Activated CD4-positive, CD25-positive, alpha-beta regulatory T cell treated with anti-CD3 and anti-CD28 coated beads, Interleukin-2, amount 50 U/mL, for 72 hours (primary cell): ENCODE data around the gene MRPL50.
A peak's percentile ranks its signal among the peaks of the same experiment; 100 is the strongest.

ENCODE experiments used
- DNase-seq: peaks from one replicate; pipeline ENCODE4 v3.0.0; 2021

MRPL50 gene

DNA sequence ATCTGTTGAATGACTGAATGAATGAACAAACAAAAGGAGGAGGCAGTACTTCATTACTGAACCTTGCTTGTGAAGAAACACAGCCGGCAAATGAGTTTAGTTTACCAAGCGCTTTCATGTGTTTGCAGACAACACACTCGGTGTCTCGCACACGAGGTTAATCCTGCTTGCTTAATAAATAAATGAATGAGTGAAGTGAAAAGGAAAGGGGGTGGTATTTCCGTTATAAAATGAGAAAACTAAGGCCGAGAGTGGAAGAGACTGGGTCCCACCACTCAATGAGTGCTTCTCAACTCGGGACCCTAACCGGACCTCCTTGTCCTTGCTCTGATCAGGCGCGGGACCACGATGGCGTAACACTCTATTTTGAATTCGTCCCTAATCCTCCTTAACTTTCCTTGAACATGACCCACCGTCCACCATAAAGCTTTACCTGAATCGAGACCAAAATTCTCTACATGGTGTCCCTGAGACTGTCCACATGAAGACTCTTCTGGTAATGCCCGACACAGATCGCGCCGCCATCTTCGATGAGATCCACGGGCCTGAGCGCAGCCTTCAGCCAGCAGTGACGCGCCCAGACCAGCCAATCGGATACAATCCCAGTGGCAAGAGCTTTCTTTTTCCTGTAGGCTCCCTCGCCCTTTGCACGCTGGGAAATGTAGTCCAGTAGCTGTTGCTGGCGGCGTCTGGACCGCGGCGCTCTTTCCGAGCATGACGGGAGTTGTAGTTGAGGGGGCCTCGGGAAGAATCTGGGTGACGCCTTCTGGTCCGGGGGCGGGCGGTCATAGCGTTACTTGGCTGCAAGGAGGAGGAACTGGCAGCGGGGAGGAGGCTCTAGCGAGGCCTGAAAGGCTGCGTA lies at the start of gene MRPL50, which contains the start of gene ZNF189:
Gene MRPL50 (minus strand): TSS at position 551 of the 862 bp plus-strand sequence. CDS start 26 bp downstream, at position 525.
Gene ZNF189 (plus strand): TSS at position 784 of the 862 bp plus-strand sequence. CDS start 306 bp downstream, outside the sequence.
- peak; percentile 88 for DNase-seq

DNA sequence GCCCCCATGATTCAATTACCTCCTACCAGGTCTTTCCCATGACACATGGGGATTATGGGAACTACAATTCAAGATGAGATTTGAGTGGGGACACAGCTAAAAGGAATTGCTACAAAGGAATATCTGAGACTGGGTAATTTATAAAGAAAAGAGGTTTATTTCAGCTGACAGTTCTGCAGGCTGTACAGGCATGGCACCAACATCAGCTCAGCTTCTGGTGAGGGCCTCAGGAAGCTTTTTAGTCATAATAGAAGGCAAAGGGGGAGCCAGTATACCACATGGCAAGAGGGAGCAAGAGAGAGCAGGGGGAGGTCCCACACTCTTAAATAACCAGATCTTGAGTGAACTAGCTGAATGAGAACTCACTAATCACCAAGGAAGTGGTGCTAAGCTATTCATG lies 48.3 kb upstream of the MRPL50 start:
- no peak for DNase-seq

DNA sequence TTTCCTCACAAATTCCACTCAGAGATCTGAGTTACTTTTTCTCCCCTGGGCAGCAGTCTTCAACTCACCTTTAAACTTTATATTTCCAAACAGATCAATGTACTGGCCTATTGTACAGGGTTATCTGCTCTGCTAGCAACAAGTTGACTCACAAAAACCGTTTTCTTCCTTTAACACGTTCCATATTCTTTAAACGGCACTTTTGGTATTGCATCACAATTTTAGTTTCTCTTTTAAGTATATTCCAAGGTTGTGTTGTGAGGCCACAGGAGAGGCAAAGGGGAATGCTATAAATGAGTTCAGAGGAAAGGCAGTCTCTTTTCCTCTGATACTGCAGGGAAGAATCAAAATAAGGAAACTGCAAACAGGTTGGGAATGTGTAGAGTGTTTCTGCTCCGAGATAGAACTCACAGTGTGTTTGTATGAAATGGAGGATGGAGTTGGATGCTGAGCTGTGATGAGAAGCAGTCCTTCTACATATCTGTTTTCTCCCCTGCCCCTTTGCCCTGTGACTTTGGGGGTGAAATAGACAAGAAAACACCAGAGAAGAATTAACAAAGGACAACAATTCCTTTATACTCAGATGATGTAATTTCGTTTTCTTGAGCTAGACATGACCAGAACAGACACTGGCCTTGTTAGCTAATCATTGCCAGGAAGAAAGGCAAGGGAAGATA lies 47.1 kb upstream of the MRPL50 start:
- DNase-seq: no peak

DNA sequence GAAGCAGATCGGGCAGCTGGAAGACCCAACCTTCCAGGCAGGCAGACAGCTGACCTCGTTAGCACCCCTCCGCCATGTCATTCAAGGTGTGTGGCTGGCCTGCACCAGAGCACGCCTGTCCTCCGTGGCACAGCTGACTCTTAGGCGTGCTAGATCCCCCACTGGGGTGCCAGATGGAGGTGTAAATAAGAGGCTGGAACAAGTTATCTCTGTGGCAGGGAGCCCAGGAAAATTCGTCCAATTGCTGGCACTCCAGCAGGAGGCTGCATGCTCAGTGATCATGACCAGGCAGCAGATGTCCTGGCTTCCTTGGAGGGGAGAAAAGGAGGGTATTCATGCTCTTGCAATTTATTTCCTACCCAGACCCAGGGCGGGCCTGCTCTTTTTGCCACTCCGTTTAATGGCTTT lies 45.0 kb upstream of the MRPL50 start:
- no peak for DNase-seq

DNA sequence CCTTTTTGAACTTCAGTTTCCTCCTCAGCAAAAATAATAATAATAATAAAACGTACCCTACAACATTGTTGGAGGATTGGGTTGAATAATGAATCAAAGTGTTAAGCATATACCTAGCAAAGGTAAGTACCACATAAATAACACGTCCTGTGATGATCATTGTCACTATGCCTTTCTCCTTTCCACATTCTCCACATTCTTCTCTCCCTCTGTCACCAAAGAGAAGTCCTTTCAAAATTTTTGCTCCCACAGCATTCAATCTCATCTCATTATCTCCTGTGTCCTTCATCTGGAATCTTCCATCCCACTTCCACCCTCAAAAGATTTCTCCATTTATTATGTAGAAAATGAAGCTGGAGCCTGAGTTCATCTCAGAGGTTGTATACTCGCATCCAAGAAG lies 44.3 kb upstream of the MRPL50 start:
- no peak for DNase-seq

DNA sequence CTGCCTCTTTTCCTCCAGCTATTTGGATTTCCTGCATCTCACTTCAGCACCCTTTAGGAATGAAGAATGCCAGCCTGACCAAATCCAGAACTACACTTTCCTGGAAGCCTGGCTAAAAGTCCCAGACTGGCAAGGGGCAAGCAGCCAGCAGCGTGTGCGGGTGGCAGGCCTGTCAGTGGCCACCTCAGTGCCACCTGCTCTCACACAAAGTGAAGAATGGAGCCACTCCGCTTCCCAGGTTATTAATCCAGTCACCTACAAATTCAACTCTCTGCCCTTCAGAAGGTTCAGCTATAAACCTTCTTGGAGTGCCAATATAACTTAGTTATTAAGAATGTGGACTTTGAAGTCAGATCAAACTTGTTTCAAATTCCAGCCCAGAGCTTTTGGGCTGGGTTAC lies 43.9 kb upstream of the MRPL50 start:
- no peak for DNase-seq

DNA sequence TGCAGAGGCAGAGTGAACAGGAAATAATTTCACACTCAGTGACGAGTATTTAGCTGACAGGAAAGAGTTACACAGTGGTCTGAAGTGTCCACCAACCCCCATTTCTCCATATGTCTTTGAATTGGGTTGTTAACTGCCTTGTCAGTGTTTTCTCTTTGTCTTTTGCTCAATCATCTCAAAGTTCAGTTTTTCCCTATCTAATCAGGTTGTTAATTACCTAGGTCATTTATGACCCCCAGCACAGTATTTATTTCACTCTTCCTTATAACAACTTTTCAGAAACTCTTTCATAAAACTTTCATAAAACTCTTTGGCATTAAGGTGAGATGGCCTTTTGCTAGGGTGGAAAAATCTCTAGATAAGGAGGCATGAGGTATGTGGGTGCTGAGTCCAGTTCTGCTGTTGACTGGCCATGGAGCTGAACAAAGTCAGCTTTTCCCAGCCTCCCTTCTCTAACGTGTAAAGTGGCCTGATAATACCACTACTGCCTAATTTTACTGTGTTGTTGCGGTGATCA lies 42.4 kb upstream of the MRPL50 start:
- DNase-seq: no peak

DNA sequence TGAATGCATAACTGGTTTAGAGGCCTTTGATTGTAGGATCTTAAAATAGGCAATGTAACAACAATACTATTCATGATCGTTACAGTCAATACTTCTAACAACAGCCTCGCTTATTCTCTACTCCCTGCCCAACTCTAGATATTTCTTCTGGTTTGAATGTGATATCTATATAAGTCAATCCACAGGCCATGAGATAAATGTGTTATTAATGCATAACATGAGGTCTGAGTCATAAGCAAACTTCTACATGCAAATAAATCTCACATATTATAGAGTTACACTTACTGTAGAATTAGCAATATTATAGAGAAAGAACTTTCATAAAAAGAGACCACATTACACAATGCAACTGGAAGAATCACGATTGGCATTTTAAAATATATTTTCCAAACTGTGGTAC lies 40.1 kb upstream of the MRPL50 start:
- DNase-seq: no peak

DNA sequence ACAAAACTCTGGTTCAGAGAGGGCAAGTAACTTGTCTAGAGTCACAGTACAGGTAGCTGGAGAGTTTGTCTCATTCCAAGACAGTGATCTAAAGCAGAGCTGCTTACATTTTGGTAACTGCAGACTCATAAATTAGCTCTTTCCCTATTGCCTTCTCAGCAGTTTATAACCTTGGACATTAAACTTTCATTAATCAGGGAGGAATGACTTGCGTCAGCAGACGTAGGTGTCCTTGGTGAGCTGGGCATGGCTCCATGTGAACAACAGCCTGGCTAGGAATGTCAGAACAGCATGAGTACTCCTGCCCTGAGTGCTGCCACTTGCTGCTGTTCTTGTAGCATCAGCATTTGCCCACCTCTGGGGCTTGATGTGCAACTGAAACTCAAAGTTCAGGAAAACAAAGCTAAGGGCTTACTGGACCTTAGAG lies 39.4 kb upstream of the MRPL50 start:
- DNase-seq: no peak

DNA sequence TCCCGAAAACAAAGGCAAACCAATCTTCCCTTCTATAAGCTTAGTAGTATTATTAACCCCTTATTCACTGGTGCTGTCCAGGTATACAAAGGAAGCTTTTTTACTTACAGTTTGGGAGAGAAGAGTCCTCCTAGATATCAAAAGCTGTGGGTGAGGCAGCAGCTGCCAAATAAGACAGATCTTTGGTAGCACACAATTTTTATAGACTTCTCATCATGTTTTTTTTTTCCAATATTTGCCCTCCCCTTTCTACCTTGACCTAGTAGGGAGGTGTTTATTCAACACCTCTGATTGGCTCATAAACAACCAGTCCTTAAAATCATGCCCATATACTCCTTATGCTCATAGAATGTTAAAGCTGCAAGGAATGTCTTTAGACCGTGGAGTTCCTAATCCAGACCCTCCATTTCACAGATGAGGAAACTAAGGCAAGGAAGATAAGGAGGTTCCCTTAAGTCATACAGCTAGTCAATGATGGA lies 37.2 kb upstream of the MRPL50 start, which contains the start of gene ALDOB:
Gene ALDOB (minus strand): TSS at position 174 of the 479 bp plus-strand sequence. CDS start 4,887 bp downstream, outside the sequence.
- no peak for DNase-seq

DNA sequence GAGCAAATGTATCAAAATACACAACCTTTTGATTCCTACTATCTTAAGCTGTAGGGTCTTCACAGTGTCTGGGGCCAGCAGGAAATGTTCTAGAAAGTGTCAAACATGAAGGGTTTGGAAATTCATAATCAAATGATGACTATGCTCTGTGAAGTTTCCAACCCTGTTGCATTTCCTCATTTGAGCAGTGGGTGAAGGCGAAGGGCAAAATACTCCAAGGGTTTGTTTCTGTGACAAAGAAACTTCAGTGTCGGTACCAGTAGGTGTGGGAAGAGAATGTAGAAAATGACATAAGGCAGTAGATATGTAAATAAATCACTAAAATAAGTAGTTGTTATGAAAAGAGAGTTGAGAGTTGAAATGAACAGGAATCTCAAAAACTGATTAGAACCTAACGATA lies 36.6 kb upstream of the MRPL50 start:
- DNase-seq: no peak

DNA sequence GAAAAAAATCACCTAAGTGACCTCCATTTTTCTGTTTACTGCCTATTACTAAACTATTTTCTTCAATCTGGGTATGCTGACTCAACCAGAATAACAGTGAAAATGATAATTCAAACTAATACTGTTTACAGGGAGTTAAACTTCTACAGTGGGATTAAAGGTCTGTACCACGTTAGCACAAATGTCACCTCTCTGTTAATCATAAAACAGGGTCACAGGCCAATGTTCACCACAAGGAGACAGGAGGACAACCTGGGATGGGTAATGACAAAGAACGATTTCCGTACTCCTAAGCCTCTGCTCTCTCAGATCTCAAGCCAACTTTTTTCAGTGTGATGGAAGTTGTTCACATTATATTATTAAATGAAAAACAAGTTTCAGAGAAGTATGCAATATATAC lies 34.8 kb upstream of the MRPL50 start:
- DNase-seq: no peak

DNA sequence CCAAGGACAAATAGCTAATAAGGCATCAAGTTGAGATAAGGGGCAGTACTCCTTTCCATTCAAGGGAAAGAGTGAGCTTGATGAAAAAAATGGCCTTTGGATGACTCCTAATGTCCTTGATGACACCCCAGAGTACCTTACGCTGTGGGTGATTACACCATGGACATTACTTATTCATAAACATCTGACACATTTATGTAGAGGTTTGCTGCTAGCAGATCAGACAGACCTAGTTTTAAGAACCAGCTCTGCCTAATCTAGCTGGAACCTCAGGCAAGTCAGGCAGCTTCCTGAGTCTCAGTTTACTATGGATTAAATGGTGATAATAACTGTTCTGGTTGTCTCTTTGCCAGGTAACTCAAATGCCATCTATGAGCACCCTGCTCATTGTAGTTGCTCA lies 34.3 kb upstream of the MRPL50 start:
- DNase-seq: no peak

DNA sequence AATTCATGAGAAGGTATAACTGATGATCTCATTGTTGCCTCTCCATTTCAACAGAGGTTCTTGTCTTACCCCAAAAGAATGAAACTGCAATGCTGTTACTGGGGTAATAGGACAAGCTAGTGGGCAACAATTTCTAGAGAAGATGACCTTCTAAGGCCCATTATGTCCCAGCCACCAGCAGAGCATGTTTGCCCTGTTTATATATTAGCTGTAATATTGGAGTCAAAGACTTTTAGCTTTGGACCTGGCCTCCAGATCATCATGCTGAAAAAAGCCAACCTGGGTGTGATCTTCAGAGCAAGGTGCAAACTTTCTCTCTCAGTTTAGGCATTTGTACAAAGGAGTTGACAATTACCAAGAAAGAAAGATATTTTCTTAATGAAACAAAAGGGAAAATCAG lies 33.8 kb upstream of the MRPL50 start:
- DNase-seq: no peak

DNA sequence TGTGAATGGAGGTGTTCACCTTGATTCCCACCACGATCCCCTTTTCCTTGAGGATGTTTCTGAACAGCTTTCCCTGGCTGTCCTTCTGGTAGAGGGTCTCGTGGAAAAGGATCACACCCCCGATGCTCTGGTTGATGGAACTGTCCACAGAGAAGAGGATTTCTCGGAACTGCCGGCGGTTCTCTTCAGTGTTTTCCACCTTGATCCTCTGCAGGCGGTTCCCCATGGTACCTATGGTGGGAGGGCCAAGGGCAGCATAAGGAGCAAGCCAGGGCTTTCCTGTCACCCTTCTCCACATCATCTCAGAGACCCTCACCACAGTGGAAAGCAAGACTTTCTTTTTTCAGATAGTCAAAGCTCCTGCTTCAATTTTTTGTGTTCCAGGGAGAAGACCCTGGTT lies 31.3 kb upstream of the MRPL50 start:
- no peak for DNase-seq

DNA sequence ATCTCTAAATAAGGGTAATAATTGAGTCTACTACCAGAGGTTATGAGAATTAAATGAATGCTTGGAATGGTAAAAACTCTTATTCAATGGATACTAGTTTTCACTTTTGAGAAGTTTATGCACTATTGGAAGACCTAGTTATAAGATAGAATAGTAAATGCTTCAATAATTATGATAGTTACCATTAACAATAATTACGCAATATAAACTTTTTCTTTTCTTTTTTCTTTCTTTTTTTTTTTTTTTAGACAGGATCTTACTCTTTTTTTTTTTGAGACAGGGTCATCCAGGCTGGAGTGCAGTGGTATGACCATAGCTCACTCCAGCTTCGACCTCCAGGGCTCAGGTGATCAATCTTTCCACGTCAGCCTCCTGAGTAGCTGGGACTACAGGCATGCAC lies 30.5 kb upstream of the MRPL50 start:
- no peak for DNase-seq

DNA sequence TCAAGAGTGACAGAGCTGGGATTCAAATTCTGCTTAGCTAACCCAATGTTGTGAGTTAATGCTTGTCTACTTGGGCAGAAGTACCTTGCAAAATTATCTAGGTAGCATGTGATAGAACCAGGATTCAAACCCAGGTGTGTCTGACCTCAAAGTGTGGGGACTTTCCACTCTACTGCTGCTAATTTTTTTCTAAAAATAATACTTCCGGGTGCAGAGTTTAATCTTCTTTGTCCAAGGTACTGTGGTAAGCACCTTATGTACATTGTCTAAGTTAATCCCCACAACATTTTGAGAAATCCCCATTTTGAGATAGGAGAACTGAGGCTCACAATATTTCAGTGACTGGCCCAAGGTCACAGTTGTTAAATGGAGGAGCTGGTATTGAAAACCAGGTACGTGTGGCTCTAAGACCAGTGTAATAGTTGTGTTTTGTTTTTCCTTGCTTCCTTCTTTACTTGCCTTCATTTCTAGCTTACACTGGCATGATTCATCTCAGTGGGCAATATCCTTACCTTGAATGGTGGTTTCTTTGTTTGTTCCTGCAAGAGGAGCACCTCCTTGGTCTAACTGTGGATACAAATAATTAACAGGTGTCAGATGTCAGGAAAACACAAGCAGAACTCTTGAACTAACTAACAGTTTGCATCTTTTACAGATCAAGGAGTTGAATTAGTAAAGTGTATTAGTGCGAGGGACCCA lies 29.7 kb upstream of the MRPL50 start:
- no peak for DNase-seq

DNA sequence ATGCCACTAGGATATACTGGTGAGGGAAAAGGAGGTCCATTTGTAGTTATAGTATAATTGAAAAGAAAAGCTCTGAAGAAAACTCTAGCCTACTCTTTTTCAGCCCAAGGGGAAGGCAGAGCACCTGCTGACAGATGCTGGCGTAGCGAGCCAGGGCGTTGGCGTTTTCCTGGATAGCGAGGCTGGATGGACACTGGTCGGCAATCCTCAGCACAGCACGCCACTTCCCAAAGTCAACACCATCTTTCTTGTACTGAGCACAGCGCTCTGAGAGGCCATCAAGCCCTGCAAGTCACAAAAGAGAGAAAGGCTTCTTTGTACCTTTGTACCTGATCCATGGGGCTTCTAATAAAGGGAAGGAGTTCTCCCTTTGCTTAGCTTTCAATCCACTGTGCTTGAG lies 28.9 kb upstream of the MRPL50 start:
- no peak for DNase-seq

DNA sequence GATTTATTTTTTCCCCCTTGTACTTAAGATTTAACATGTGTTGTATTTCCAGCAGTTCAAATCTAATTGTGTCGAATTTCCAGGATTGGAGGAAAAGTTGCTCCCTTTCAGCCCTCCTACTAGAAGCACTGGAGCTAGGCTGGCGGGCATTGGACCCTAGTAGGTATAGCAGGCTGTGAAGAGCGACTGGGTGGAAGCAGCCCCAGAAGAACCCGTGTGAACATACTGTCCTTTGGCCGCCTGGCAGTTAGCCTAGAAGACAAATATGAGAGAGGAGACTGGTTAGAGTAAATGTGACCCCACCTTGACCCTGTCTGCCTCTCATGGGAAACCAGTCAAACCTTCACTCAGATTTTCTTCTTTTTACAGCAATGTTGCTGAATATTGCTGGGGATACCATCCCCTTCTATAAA lies 23.2 kb upstream of the MRPL50 start:
- DNase-seq: no peak

DNA sequence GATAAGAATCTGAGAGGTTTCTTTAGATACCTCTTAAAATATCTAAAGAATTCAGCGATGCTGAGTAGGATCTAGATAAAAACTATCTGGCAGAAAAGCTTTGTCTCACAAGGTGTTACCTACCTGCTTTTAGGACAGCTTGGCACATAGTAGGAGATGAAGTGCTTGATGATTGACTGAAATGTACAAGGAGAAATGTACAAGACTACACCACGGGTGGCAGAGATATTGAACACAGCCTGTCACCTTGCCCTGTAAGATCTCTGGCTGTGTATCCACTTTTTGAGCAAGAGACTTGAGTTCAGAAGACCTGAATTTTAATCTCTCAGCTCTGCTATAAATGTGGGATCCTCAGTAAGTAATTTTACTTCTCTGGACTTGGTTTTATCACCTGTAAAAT lies 21.4 kb upstream of the MRPL50 start:
- no peak for DNase-seq

DNA sequence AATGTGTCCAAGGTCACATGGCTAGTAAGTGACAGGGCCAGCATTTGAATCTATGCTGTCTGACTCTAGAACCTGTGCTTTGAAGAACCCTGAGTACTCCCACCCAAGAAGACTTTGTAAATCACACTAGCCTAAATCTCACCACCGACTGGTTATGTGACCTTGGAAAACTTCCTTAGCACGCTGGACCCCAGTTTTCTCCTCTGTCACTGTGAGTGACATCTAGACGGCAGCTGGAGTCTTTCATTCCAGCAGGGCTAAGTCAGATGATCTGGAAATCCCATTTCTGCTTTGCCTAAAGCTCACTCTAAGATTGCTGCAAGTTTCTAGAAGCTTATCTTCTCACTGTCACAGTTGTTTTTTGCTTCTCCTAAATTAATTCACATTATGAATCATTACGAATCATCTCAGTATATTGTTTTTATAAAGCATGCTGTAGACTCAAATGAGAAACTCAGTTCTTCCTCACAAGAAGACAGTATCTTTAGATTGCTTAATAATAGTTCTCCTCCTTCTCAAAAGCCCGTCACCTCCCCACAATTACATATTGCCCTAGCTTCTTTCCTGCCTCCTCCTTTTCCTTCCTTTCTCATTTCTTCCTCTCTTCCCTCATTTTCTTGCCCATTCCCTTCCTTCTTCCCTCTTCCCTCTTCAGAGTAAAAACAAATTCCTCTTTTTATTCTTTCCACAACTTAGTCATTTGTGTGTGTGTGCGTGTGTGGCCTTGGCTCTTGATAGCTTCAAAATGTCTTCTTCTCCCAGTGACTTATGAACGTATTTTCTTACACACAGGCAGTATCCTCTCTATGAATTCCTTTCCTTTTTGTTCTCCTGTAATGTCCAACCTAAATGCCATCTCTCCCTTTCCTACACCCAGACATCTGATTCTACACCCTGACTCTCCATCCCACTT lies 20.4 kb upstream of the MRPL50 start:
- no peak for DNase-seq

DNA sequence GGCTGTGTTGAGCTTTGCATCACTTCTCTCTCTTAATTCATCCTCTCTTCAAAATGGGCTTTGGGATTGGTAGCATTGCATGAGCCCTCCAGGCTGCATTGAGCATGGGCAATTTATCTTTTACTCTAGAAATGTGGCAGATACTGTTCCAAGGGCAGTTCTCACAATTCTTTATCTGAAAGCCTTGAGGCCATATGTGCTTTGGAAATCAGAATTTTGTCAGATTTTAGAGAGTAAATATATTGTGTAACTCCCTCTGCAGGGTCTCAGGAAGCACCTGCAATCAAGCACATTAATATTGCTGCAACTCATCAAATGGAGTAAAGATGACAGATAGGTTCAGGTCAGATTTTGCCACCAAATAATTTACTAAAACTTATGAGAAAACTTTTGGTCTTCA lies 19.6 kb upstream of the MRPL50 start:
- no peak for DNase-seq
